Kidney (tissue), 14 donors: ENCODE measurements around the gene ALK. TPM values are rescaled to one million over a fixed set of nuclear protein-coding genes. Genes with fewer than 3 reads are reported as not detected.

Experiments
- DNase-seq, 5 donors: peaks; one replicate each; pipeline ENCODE4 v3.0.0-alpha.2; 2013 to 2020
- FAIRE-seq: peaks from 2 replicates; lab custom pipeline; 2012; peaks lifted over from hg19 to GRCh38; lab: Jason Lieb, UNC
- H3K27ac ChIP-seq, 2 donors: one replicate each; pipeline ENCODE4 v1.7.0; 2013; ENCODE audit warnings: low read depth in 2 of 2, low read length in 2 of 2, inconsistent platforms in 1 of 2
- H3K27me3 ChIP-seq: one replicate; pipeline ENCODE4 v1.7.1; 2013; ENCODE audit warnings: low read length, inconsistent platforms; ENCODE audit not compliant: control insufficient read depth, insufficient read depth
- H3K36me3 ChIP-seq, 3 donors: one replicate each; pipeline versions ENCODE4 v1.7.0 to v1.7.1; 2013; ENCODE audit warnings: low read length in 3 of 3, control low read depth in 1 of 3, inconsistent platforms in 1 of 3; ENCODE audit not compliant: insufficient read depth in 3 of 3, control insufficient read depth in 2 of 3
- H3K4me1 ChIP-seq, 3 donors: one replicate each; pipeline versions ENCODE4 v1.7.0 to v1.7.1; 2013; ENCODE audit warnings: low read length in 3 of 3, inconsistent platforms in 1 of 3, low read depth in 1 of 3; ENCODE audit not compliant: control insufficient read depth in 2 of 3, insufficient read depth in 2 of 3
- H3K4me3 ChIP-seq, 3 donors: one replicate each; pipeline versions ENCODE4 v1.7.0 to v1.8.1; 2013; ENCODE audit warnings: low read length in 3 of 3, control low read depth in 1 of 3, inconsistent platforms in 1 of 3
- H3K9ac ChIP-seq, 3 donors: one replicate each; pipeline versions ENCODE4 v1.7.0 to v1.7.1; 2013; ENCODE audit warnings: low read length in 3 of 3, control low read depth in 1 of 3, inconsistent platforms in 1 of 3
- H3K9me3 ChIP-seq, 3 donors: one replicate each; pipeline versions ENCODE4 v1.7.0 to v1.7.1; 2013; ENCODE audit warnings: low read length in 3 of 3, control low read depth in 1 of 3, inconsistent platforms in 1 of 3; ENCODE audit not compliant: control insufficient read depth in 2 of 3, insufficient read depth in 1 of 3
- intact Hi-C: fragments of 100-400 bp; cut with DNase I; formaldehyde crosslinking; loops from one replicate; pipeline ENCODE4 v1.11.1; 2022
- polyA plus RNA-seq: library from polyadenylated mRNA; stranded (reverse); fragments of 350-450 nt; fragmentation: Illumina TruSeq; extraction: RNeasy Lipid Tissue Mini Kit (QIAGEN cat#74804); gene quantifications from one replicate; pipeline ENCODE4 v1.2.3, GENCODE V29; 2014; ENCODE audit warnings: low read depth, low replicate concordance; ENCODE audit not compliant: insufficient read depth
- total RNA-seq: library from RNA; stranded (reverse); fragmentation: NEBNext Ultra II Directional; extraction: Animal tissue kit (Norgen Biotek cat#: 25700); gene quantifications from one replicate; pipeline ENCODE4 v1.2.1, GENCODE V29; 2021
- TF ChIP-seq, protein P1 (sequence below): IDR thresholded peaks from 3 replicates; pipeline ENCODE4 v1.5.1; 2012; ENCODE audit warnings: mild to moderate bottlenecking, moderate library complexity, borderline replicate concordance; ENCODE audit not compliant: insufficient read depth; ENCODE audit errors: extremely low read depth
- donor health status: control.
- donor health status: control.
- donor health status: control.
- donor health status: control.
- donor health status: control.
- donor health status: DM: yes; HTN: yes; CAD: no.
- donor health status: Normal renal cell carcinoma (clear cell type).

The ALK gene
- total and polyA plus RNA-seq, 2 donors from 2014 or later: 0.13 TPM; not detected in 1

DNA sequence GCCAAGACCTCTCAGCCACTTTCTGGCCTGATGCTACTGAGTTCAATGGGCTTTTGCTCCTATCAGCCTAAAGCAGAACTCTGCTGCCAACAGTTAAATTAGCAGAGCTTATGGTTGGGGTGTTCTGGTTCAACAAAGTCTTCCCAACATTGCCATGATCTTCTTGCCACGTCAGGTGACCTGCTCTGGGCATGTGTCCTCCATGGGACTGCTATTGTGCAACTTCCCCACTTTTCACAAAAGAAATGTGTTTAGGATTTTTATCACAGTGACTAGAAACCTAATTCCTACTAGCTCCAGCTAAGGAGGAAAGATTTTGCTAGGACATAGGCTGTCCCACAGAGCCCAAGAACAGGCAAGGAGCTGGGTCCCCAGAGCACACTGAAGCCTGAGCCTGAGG lies 56.4 kb downstream of the ALK start:
- Histone ChIP-seq H3K9me3 (no peaks in the 10 kb centered on the region), H3K27me3 (no peaks in the 10 kb centered on the region), H3K27ac (no peak overlapping the region), H3K4me3 (no peak overlapping the region), H3K9ac (no peak overlapping the region), H3K4me1 (no peaks in the 10 kb centered on the region), H3K36me3 (no peaks in the 10 kb centered on the region)
- intact Hi-C loops: no loop called here
- TF ChIP-seq, protein P1, sequence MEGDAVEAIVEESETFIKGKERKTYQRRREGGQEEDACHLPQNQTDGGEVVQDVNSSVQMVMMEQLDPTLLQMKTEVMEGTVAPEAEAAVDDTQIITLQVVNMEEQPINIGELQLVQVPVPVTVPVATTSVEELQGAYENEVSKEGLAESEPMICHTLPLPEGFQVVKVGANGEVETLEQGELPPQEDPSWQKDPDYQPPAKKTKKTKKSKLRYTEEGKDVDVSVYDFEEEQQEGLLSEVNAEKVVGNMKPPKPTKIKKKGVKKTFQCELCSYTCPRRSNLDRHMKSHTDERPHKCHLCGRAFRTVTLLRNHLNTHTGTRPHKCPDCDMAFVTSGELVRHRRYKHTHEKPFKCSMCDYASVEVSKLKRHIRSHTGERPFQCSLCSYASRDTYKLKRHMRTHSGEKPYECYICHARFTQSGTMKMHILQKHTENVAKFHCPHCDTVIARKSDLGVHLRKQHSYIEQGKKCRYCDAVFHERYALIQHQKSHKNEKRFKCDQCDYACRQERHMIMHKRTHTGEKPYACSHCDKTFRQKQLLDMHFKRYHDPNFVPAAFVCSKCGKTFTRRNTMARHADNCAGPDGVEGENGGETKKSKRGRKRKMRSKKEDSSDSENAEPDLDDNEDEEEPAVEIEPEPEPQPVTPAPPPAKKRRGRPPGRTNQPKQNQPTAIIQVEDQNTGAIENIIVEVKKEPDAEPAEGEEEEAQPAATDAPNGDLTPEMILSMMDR: no peak
- FAIRE-seq (no peak), DNase-seq (no peak)

DNA sequence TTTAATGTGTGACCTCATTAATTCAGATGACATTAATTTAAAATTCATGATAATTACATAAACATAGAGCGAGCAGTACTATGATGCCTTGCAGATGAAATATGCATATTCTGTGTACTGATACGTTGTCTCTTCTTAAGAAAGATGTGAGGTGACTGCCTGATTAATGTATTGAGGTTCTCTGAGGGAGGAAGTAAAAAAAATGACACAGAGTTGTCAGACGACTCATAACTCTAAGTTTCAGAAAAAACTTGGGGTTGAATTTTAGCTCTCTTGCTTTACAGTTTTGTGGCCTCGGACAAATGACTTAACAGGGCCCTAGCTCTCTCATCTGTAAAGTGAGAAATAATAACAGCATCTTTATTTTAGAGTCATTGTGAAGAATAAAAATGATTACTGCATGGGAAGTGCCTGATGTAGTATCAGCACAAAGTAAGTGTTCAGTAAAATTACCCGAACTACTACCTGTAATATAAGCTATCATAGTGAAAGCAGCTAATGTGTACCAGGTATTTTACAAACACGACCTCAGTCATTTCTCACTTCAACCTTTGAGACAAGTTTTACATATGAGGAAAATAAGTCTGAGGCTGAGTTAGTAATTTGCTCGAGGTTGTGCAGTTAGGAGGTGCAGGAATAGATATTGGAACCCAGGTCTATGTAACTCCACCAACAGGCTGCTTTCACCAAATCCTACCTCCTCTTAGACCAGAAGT lies 65.3 kb downstream of the ALK start:
- TF ChIP-seq, protein P1: no peak
- H3K27ac ChIP-seq: no peak overlapping the region
- no peak overlapping the region for H3K4me3 ChIP-seq
- no peaks in the 10 kb centered on the region for H3K27me3 ChIP-seq
- no peak overlapping the region for H3K9ac ChIP-seq
- no peaks in the 10 kb centered on the region for H3K4me1 ChIP-seq
- DNase-seq (no peak), FAIRE-seq (no peak)
- intact Hi-C loops: no loop called here
- H3K9me3 ChIP-seq: peaks cover 0 to 5% (median 0%) of the 10 kb centered on the region in 3 donors
- no peaks in the 10 kb centered on the region for H3K36me3 ChIP-seq

DNA sequence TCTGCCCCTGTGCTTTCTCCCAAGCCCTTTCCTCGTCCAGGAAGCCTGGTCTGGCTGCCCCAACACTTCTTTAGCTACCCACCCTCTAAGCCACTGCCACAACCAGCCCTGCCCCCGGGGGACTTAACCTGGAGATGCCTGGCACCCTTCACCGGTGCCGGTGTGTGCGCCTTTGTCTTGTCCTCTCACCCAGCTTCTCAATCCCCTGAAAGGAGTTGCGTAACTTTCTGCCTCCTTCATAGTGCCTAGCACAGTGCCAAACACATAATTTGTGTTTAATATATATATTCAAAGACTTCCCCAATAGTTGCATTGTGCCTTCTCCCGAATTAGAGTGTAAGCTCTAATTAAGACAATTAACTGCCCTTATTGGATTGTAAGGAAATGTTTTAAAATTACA lies 70.6 kb downstream of the ALK start:
- Histone ChIP-seq H3K9me3 (peaks cover 0 to 5% (median 0%) of the 10 kb centered on the region in 3 donors), H3K27me3 (no peaks in the 10 kb centered on the region), H3K27ac (no peak overlapping the region), H3K4me1 (no peaks in the 10 kb centered on the region), H3K4me3 (no peak overlapping the region), H3K36me3 (no peaks in the 10 kb centered on the region), H3K9ac (no peak overlapping the region)
- FAIRE-seq (no peak), DNase-seq (no peak)
- intact Hi-C loops: no loop called here
- TF ChIP-seq, protein P1: no peak
